D721Med (cell line): ENCODE data around the gene ATG16L1.

Experiments used
- DNase-seq: peaks from one replicate; pipeline ENCODE4 v3.0.0; 2011; ENCODE audit warnings: low spot score; ENCODE audit not compliant: insufficient read length
- FAIRE-seq: peaks from 2 replicates; lab custom pipeline; 2011; peaks lifted over from hg19 to GRCh38; lab: Jason Lieb, UNC
- TF ChIP-seq, protein P1 (sequence below): IDR thresholded peaks from 2 replicates; pipeline ENCODE4 v1.5.1; 2012; ENCODE audit warnings: mild to moderate bottlenecking, control low read depth; ENCODE audit not compliant: insufficient read depth; ENCODE audit errors: missing control alignments

Gene ATG16L1

DNA sequence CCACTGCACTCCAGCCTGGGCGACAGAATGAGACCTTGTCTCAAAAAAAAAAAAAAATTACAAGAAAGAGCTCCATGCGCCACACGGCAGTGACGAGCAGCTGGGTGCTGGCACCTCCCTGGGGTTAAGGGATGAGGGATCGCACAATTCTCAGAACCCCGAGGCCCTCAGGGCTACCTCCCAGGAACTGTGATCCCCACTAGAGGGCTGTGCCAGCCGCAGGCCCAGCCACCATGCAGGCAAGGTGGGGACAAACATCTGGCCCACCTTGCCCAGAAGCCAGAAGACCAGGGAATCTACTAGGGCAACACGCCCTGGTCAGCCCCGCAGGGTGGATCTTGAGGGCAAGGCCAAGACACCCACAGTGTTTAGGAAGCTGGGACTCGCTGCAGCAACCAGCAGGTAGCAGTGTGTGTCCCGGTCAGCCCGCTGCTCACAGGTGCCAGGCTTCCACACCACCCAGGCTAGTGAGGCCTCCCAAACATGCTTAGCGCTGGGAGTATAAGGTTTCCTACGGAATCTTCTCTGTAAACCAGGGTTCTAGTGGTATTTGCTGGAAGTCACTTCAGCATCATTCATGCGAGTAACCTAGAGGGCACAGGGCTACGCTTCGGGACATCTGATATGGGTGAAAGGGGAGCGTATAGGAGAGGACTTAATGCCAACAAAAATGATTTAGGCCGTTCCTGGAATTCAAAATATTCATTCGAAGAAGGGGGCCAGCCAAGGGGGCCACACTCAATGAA is 62.9 kb downstream of the ATG16L1 start:
- FAIRE-seq, result no peak
- TF ChIP-seq, protein P1, sequence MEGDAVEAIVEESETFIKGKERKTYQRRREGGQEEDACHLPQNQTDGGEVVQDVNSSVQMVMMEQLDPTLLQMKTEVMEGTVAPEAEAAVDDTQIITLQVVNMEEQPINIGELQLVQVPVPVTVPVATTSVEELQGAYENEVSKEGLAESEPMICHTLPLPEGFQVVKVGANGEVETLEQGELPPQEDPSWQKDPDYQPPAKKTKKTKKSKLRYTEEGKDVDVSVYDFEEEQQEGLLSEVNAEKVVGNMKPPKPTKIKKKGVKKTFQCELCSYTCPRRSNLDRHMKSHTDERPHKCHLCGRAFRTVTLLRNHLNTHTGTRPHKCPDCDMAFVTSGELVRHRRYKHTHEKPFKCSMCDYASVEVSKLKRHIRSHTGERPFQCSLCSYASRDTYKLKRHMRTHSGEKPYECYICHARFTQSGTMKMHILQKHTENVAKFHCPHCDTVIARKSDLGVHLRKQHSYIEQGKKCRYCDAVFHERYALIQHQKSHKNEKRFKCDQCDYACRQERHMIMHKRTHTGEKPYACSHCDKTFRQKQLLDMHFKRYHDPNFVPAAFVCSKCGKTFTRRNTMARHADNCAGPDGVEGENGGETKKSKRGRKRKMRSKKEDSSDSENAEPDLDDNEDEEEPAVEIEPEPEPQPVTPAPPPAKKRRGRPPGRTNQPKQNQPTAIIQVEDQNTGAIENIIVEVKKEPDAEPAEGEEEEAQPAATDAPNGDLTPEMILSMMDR, result no peak
- DNase-seq, result no peak

DNA sequence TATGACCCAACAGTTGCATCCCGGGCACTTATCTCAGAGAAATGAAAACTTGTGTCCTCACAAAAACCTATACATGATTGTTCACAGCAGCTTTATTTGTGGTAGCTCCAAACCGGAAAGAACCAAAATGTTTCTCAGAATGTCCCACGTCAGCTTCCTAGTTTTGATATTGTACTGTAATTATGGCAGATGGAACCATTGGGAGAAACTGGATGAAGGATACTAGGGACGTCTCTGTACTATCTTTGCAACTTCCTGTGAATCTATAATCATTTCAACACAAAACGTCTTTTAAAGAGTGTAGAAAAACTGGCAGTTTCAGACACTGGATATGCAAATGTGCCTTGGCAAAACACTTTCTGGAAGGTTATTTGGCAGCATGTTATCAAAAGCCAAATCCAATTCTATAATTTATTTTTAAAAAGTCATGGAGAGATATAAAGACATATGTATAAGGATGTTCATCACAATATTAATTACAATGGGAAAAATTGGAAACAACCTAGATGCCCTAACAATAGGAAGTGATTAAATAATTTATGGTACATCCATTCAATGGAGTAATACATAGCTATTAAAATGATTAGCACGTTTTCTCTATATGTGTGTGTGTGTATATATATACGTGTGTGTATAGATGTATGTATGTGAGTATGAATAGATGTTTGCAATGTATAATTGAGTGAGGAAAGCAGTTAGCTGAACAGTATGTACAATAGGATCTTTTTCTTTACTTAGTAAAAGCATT is 65.9 kb downstream of the ATG16L1 start:
- no peak for FAIRE-seq

DNA sequence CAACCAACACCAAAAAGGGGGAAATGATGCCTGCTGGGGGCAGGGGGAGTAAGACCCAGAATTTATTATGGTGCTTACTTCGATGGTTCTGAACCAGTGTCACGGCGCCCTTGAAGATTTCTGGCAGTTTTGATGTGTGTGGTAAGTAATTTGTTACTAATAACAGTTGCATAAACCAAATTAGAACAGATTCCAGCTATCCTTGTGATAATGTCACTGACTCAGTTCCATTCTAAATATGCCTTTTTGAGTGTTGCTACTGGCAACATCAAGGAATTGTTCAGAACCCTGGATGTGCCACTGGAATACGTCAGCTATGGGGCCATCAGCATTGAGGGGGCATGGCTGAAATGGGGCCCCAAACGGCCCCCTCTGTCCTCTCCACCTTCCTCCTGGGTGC is 67.8 kb downstream of the ATG16L1 start:
- TF ChIP-seq, protein P1, result no peak
- FAIRE-seq, result no peak

More for the DNA sequence above, 65.9 kb downstream of the ATG16L1 start:
- no peak for DNase-seq
- TF ChIP-seq, protein P1, result no peak

DNA sequence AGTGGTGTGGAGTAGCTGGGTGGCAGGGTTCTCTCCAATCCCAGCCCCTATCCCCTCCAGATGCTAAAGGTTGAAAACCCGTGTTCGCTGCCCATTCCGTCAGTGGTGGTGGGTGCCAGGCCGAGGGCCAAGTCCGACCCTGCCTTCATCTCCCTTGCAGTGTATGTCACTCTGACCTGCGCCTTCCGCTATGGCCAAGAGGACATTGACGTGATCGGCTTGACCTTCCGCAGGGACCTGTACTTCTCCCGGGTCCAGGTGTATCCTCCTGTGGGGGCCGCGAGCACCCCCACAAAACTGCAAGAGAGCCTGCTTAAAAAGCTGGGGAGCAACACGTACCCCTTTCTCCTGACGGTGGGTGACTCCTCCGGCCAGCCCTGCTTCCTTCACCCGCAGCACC is 69.0 kb downstream of the ATG16L1 start:
- FAIRE-seq, result no peak
- TF ChIP-seq, protein P1, result no peak
- DNase-seq, result no peak

More for the DNA sequence above, 67.8 kb downstream of the ATG16L1 start:
- no peak for DNase-seq

DNA sequence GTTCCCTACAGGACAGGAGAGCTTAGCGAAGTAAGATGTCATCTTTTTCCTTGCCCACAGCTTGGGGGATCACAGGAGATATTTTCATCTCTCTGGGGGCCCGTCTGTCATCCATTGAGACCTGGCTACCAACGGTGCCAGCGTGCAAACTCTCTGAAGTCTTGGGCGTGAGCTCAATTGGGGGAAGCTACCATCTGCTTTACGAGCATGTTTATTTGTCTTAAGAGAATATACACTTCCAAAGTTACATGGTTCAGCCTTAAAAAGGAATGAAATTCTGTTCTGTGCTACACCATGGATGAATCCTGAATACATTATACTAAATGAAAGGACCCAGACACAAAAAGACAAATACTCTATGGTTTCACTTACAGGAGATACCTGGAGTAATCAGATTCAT is 69.7 kb downstream of the ATG16L1 start:
- FAIRE-seq (no peak), DNase-seq (no peak)
- TF ChIP-seq, protein P1, result no peak

DNA sequence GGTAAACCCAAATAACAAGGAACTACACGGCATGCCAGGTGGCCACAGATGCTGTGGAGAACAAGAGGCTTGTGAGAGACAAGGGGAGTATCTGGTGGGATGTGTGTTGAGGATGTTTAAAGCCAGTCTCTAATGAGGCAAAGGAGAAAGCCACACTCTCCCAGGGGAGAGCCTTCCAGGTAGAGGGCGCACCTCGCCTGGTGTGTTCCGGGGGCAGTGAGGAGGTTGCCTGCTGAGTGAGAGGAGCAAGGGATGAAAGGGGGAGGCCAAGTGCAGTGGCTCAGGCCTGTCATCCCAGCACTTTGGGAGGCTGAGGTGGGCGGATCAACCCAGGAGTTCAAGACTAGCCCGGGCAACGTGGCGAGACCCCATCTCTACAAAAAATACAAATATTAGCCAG is 72.4 kb downstream of the ATG16L1 start:
- FAIRE-seq (no peak), DNase-seq (no peak)
- TF ChIP-seq, protein P1, result no peak

DNA sequence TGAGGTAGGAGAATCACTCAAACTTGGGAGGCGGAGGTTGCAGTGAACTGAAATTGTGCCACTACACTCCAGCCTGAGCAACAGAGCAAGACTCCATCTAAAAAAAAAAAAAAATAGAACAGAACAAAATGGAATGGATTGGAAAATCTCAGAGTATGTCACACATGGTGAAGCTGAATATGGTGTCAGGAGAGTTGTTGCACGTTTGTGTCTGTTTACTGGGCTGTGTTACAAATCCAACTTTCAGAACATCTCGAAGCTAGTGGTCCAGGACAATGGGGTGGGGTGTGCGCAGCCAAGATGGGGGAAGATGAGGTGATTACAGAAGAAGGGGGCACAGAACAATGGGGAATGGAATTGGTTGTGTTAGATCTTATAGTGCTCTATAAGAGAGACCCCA is 73.8 kb downstream of the ATG16L1 start:
- no peak for DNase-seq
- FAIRE-seq, result no peak
- TF ChIP-seq, protein P1, result no peak
